Measurements from ENCODE around the gene FRMD4B. TPM values are rescaled to one million over a fixed set of nuclear protein-coding genes. Genes with fewer than 3 reads are reported as not detected.

FRMD4B gene
- total RNA-seq, 1 experiment from 2014 or later: 17.4 TPM

GRCh38 chr3:69204315-69204957 is 181.5 kb downstream of the FRMD4B start:
- in situ Hi-C loops (cut with HindIII; ENCODE audit: low pct_unique_long_range_greater_than_20kb, low sequenced_read_pairs): no loop called here
- DNase-seq (ENCODE audit: low read depth): peak; percentile 64

- no peak for DNase-seq (ENCODE audit: low read depth)
- in situ Hi-C loops (cut with HindIII; ENCODE audit: low pct_unique_long_range_greater_than_20kb, low sequenced_read_pairs): no loop called here
Observed at GRCh38 chr3:69203631-69204314, 182.1 kb downstream of the FRMD4B start.

GRCh38 chr3:69201658-69202057 is 184.2 kb downstream of the FRMD4B start:
- in situ Hi-C loops (cut with HindIII; ENCODE audit: low pct_unique_long_range_greater_than_20kb, low sequenced_read_pairs): no loop called here

GRCh38 chr3:69200384-69201068 is 185.4 kb downstream of the FRMD4B start:
- DNase-seq (ENCODE audit: low read depth): peak; percentile 56
- in situ Hi-C loops (cut with HindIII; ENCODE audit: low pct_unique_long_range_greater_than_20kb, low sequenced_read_pairs): no loop called here

More at GRCh38 chr3:69201658-69202057, 184.2 kb downstream of the FRMD4B start:
- no peak for DNase-seq (ENCODE audit: low read depth)

- no peak for DNase-seq (ENCODE audit: low read depth)
- in situ Hi-C loops (cut with HindIII; ENCODE audit: low pct_unique_long_range_greater_than_20kb, low sequenced_read_pairs): no loop called here
Observed at GRCh38 chr3:69199942-69200341, 185.9 kb downstream of the FRMD4B start.

GRCh38 chr3:69197922-69198530 is 187.9 kb downstream of the FRMD4B start:
- in situ Hi-C loops (cut with HindIII; ENCODE audit: low pct_unique_long_range_greater_than_20kb, low sequenced_read_pairs): no loop called here
- no peak for DNase-seq (ENCODE audit: low read depth)

GRCh38 chr3:69197455-69197854 is 188.4 kb downstream of the FRMD4B start:
- in situ Hi-C loops (cut with HindIII; ENCODE audit: low pct_unique_long_range_greater_than_20kb, low sequenced_read_pairs): no loop called here
- DNase-seq (ENCODE audit: low read depth): no peak

- DNase-seq (ENCODE audit: low read depth): no peak
- in situ Hi-C loops (cut with HindIII; ENCODE audit: low pct_unique_long_range_greater_than_20kb, low sequenced_read_pairs): no loop called here
Observed at GRCh38 chr3:69196876-69197275, 189.0 kb downstream of the FRMD4B start.

- no peak for DNase-seq (ENCODE audit: low read depth)
- in situ Hi-C loops (cut with HindIII; ENCODE audit: low pct_unique_long_range_greater_than_20kb, low sequenced_read_pairs): no loop called here
Observed at GRCh38 chr3:69194431-69195165, 191.3 kb downstream of the FRMD4B start.

GRCh38 chr3:69193749-69194148 is 192.1 kb downstream of the FRMD4B start:
- DNase-seq (ENCODE audit: low read depth): no peak
- in situ Hi-C loops (cut with HindIII; ENCODE audit: low pct_unique_long_range_greater_than_20kb, low sequenced_read_pairs): no loop called here

GRCh38 chr3:69191516-69191915 is 194.4 kb downstream of the FRMD4B start:
- DNase-seq (ENCODE audit: low read depth): no peak
- in situ Hi-C loops (cut with HindIII; ENCODE audit: low pct_unique_long_range_greater_than_20kb, low sequenced_read_pairs): no loop called here

- in situ Hi-C loops (cut with HindIII; ENCODE audit: low pct_unique_long_range_greater_than_20kb, low sequenced_read_pairs): no loop called here
- no peak for DNase-seq (ENCODE audit: low read depth)
Observed at GRCh38 chr3:69189487-69189886, 196.4 kb downstream of the FRMD4B start.

GRCh38 chr3:69186575-69187093 is 199.3 kb downstream of the FRMD4B start:
- in situ Hi-C loops (cut with HindIII; ENCODE audit: low pct_unique_long_range_greater_than_20kb, low sequenced_read_pairs): no loop called here
- no peak for DNase-seq (ENCODE audit: low read depth)

- no peak for DNase-seq (ENCODE audit: low read depth)
- in situ Hi-C loops (cut with HindIII; ENCODE audit: low pct_unique_long_range_greater_than_20kb, low sequenced_read_pairs): no loop called here
Observed at GRCh38 chr3:69182588-69183316, 203.1 kb downstream of the FRMD4B start.

- peak; percentile 55 for DNase-seq (ENCODE audit: low read depth)
Observed at GRCh38 chr3:69181592-69182211, 204.2 kb downstream of the FRMD4B start.

GRCh38 chr3:69180869-69181591 is 204.9 kb downstream of the FRMD4B start:
- in situ Hi-C loops (cut with HindIII; ENCODE audit: low pct_unique_long_range_greater_than_20kb, low sequenced_read_pairs): no loop called here
- DNase-seq (ENCODE audit: low read depth): no peak

More at GRCh38 chr3:69181592-69182211, 204.2 kb downstream of the FRMD4B start:
- in situ Hi-C loops (cut with HindIII; ENCODE audit: low pct_unique_long_range_greater_than_20kb, low sequenced_read_pairs): no loop called here
